Measurements from ENCODE around the gene BANP. TPM values are rescaled to one million over a fixed set of nuclear protein-coding genes. Genes with fewer than 3 reads are reported as not detected.
"Not testable (repeated sequence)": the region's sequence is repeated elsewhere in the genome, so short reads cannot be mapped to it uniquely, and the experiment has no call there.

BANP gene
- total RNA-seq, 3 donors from 2014 or later = 21.9 to 45.4 (median 32.4) TPM

DNA sequence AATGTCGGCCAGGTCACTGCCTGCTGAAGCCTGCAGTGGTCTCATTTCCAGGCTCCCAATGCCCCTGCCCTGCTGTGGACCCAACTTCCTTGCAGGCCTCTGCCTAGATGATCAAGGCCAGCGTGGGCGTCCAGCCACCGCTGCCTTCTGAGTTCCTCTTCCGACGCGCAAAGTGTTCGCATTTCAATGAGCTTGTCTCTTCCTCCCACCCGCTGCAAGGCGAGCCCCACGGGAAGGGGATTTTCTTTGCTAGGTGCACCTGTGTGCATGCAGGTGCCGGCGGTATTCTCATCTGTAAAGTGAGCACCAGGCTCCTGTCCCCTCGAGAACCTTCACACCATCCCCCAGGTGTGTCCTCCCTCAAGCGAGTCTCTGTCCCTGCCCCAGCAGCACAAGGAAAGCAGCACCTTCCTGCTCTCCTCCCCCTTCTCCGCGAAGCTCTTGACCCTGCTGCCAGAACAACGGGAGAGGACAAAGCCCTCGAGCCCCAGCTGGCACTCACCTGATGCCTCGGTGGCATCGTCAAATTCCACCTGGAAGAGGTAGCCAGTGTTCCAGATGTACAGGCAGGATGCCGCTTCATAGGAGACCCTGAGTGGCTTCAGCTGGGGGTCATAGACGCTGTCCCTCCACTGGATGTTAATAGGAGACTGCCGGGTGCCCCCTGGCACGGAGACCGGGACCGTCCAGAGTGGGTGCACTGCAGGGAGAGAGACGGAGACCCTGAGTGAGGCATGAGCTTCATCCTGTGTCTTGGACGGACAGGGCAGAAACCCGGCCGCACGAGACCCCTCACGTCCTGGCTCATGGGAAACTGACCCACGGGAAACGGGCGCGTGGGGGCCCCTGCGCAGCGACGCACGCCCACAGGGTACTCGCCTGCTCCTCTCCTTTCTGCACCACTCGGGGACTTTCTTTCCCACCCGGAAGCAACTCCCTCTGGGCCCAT, 24.7 kb upstream of the BANP start:
- Histone ChIP-seq H3K36me3 (no peaks in the 10 kb centered on the region), H3K27me3 (no peaks in the 10 kb centered on the region), H3K4me1 (no peaks in the 10 kb centered on the region), H3K27ac (no peak overlapping the region), H3K4me3 (no peak overlapping the region), H3K9me3 (no peaks in the 10 kb centered on the region)
- no peak for DNase-seq (ENCODE audit: low spot score in 2 of 2)
- no peak for TF ChIP-seq POLR2AphosphoS5 (IDR thresholded peaks at IDR 0.05)
- intact Hi-C loops (cut with DNase I; ENCODE audit: low total_unique reads) = no loop called here

GRCh38 chr16:87927195-87927562, 24.1 kb upstream of the BANP start:
- DNase-seq (ENCODE audit: low spot score in 2 of 2) = no peak
- intact Hi-C loops (cut with DNase I; ENCODE audit: low total_unique reads) = no loop called here
- no peaks in the 10 kb centered on the region for H3K27me3 ChIP-seq
- no peak overlapping the region for H3K4me3 ChIP-seq
- TF ChIP-seq POLR2AphosphoS5 (IDR thresholded peaks at IDR 0.05) (no peak), POLR2A (IDR thresholded peaks at IDR 0.05) (no peak)
- TF ChIP-seq, protein P1, sequence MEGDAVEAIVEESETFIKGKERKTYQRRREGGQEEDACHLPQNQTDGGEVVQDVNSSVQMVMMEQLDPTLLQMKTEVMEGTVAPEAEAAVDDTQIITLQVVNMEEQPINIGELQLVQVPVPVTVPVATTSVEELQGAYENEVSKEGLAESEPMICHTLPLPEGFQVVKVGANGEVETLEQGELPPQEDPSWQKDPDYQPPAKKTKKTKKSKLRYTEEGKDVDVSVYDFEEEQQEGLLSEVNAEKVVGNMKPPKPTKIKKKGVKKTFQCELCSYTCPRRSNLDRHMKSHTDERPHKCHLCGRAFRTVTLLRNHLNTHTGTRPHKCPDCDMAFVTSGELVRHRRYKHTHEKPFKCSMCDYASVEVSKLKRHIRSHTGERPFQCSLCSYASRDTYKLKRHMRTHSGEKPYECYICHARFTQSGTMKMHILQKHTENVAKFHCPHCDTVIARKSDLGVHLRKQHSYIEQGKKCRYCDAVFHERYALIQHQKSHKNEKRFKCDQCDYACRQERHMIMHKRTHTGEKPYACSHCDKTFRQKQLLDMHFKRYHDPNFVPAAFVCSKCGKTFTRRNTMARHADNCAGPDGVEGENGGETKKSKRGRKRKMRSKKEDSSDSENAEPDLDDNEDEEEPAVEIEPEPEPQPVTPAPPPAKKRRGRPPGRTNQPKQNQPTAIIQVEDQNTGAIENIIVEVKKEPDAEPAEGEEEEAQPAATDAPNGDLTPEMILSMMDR (IDR thresholded peaks at IDR 0.05) = no peak
- H3K27ac ChIP-seq = no peak overlapping the region
- H3K9me3 ChIP-seq = no peaks in the 10 kb centered on the region
- H3K36me3 ChIP-seq = no peaks in the 10 kb centered on the region
- H3K4me1 ChIP-seq = no peaks in the 10 kb centered on the region

GRCh38 chr16:87929986-87930385, 21.2 kb upstream of the BANP start:
- H3K36me3 ChIP-seq = no peaks in the 10 kb centered on the region
- H3K9me3 ChIP-seq = no peaks in the 10 kb centered on the region
- intact Hi-C loops (cut with DNase I; ENCODE audit: low total_unique reads) = no loop called here
- no peak overlapping the region for H3K4me3 ChIP-seq
- H3K4me1 ChIP-seq = no peaks in the 10 kb centered on the region
- TF ChIP-seq POLR2AphosphoS5 (IDR thresholded peaks at IDR 0.05) = no peak
- TF ChIP-seq, protein P1 (IDR thresholded peaks at IDR 0.05) = no peak
- no peak for TF ChIP-seq POLR2A (IDR thresholded peaks at IDR 0.05)
- no peak overlapping the region for H3K27ac ChIP-seq
- DNase-seq (ENCODE audit: low spot score in 2 of 2) = no peak
- no peaks in the 10 kb centered on the region for H3K27me3 ChIP-seq

DNA sequence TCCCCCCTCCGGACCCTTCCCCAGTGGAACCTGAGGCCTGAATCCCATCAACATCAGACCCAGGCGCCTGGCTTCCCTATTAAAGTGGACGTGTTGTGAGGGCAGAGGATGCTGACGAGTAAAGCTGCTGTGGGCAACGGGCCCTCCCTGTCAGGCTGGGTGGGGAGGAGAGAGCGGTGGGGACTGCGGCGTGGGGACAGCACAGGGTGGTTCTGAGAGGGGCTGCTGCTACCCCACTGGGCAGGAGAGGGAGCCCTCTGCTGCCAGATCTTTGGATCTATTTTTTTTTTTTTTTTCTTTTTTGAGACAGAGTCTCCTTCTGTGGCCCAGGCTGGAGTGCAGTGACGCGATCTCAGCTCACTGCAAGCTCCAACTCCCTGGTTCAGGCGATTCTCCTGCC, 20.8 kb upstream of the BANP start:
- no peak overlapping the region for H3K27ac ChIP-seq
- no peak overlapping the region for H3K4me3 ChIP-seq
- no peaks in the 10 kb centered on the region for H3K4me1 ChIP-seq
- TF ChIP-seq, protein P1 (IDR thresholded peaks at IDR 0.05) = no peak
- TF ChIP-seq POLR2A (IDR thresholded peaks at IDR 0.05) (no peak), POLR2AphosphoS5 (IDR thresholded peaks at IDR 0.05) (no peak)
- H3K9me3 ChIP-seq = no peaks in the 10 kb centered on the region
- no peak for DNase-seq (ENCODE audit: low spot score in 2 of 2)
- H3K36me3 ChIP-seq = no peaks in the 10 kb centered on the region
- intact Hi-C loops (cut with DNase I; ENCODE audit: low total_unique reads) = no loop called here
- no peaks in the 10 kb centered on the region for H3K27me3 ChIP-seq

DNA sequence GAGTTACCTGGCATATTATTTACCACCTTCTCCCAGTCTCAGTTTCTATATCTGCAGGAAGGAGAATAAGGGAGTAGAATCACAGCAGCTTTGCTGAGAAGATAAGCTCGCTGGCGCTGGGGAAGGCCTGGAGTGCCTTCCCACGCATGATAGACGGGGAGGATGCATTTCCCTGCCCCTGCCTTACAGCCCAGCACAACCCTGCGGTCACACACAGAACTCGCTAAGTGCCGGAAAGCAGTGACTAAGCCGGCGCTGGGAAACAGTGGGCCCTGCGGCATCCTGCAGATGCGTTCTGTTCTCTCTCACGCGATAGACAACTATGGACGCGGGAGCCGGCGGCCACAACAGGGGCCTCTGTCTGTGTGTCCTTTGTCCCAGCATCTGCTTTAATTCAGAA, 19.7 kb upstream of the BANP start:
- H3K4me1 ChIP-seq = no peaks in the 10 kb centered on the region
- TF ChIP-seq POLR2A (IDR thresholded peaks at IDR 0.05) (no peak), POLR2AphosphoS5 (IDR thresholded peaks at IDR 0.05) (no peak)
- TF ChIP-seq, protein P1 (IDR thresholded peaks at IDR 0.05) = no peak
- no peaks in the 10 kb centered on the region for H3K36me3 ChIP-seq
- H3K4me3 ChIP-seq = no peak overlapping the region
- H3K27ac ChIP-seq = no peak overlapping the region
- H3K27me3 ChIP-seq = no peaks in the 10 kb centered on the region
- intact Hi-C loops (cut with DNase I; ENCODE audit: low total_unique reads) = no loop called here
- no peak for DNase-seq (ENCODE audit: low spot score in 2 of 2)
- no peaks in the 10 kb centered on the region for H3K9me3 ChIP-seq

DNA sequence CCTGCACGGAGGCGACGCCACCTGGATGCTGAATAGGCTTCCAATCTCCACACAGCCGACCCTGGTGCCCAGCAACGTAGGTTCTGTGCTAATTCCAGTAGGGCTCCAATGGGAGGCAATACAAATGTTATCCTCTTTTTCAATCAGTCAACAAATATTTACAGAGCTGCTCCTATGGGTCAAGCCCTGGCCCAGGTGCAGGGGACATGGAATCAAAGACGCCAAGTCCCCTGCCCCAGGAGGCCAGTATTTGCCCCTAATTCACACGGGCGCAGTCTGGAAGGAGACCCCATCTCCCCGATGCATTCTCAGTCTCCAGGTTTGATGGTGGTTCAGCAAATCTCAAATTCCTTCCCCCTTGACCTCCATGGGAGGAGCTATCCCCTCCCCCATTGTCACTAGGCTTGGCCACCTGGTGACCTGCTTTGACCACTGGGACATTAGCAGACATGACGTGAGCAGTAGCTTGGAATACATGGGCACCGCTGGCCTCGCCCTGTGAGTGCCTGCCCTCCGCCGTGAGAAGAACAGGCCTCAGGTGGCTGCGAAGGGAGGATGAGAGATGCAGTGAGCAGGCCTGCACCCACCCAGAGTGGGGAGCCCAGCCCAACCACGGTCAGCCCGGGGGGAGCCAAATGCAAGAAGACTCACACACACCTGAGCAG, 18.6 kb upstream of the BANP start:
- H3K36me3 ChIP-seq; H3K4me1 ChIP-seq; H3K27me3 ChIP-seq; intact Hi-C loops (cut with DNase I; ENCODE audit: low total_unique reads); H3K27ac ChIP-seq; DNase-seq (ENCODE audit: low spot score in 2 of 2); H3K9me3 ChIP-seq; H3K4me3 ChIP-seq: not testable (repeated sequence)

Data from breast epithelium (tissue), 4 donors.